PC-9 (cell line): ENCODE measurements around the gene RPRD1A.

Experiments used
- CTCF ChIP-seq: fragments of 200-600 bp; sonication (generic); conservative IDR thresholded peaks from 2 replicates; pipeline ENCODE4 v1.6.1; 2017; ENCODE audit warnings: mixed run types, antibody characterized with exemption, mild to moderate bottlenecking, moderate library complexity
- EZH2 ChIP-seq: fragments of 200-600 bp; sonication (generic); IDR thresholded peaks from 2 replicates; pipeline ENCODE4 v1.8.0; 2017; ENCODE audit warnings: antibody characterized with exemption, low read depth

- TF ChIP-seq CTCF (no peak), EZH2 (no peak)
Measured at GRCh38 chr18:36073676-36074075, 6.3 kb upstream of the RPRD1A start.
